SK-N-SH (cell line): ENCODE measurements around the gene TBC1D2. TPM values are rescaled to one million over a fixed set of nuclear protein-coding genes. Genes with fewer than 3 reads are reported as not detected.

Source experiments
- CTCF ChIA-PET: fragments of 300-600, 350-600 bp; formaldehyde crosslinking; extraction: SDS; loops from one replicate; lab custom pipeline; 2021; lab: Yijun Ruan, JAX
- POLR2A ChIA-PET: fragments of 350-600 bp; sonication (Branson Sonifier 250); formaldehyde crosslinking; extraction: SDS; loops from one replicate; lab custom pipeline; 2020; ENCODE audit warnings: antibody characterized with exemption, inconsistent platforms; lab: Yijun Ruan, JAX
- DNase-seq: peaks from one replicate; pipeline ENCODE4 v3.0.0; 2012
- H2AFZ ChIP-seq: fragments of 200-600 bp; sonication (generic); 2 replicates; pipeline ENCODE4 v1.8.1; 2016; ENCODE audit warnings: antibody characterized with exemption, mild to moderate bottlenecking, low read depth
- H3F3A ChIP-seq: fragments of 200-600 bp; sonication (generic); replicated peaks from 2 replicates; pipeline ENCODE3; 2016; ENCODE audit warnings: antibody characterized with exemption, mild to moderate bottlenecking; ENCODE audit not compliant: insufficient read depth
- H3K27ac ChIP-seq, 2 experiments: fragments of 200-500 bp in 1 of 2; fragments of 200-600 bp in 1 of 2; sonication (Bioruptor generic) in 1 of 2; sonication (generic), shearing (Covaris generic) in 1 of 2; 2 replicates each; pipeline versions ENCODE4 v1.5.1 to v1.6.1; 2014 to 2016; ENCODE audit warnings: low read depth in 2 of 2, inconsistent platforms in 1 of 2, low read length in 1 of 2, mild to moderate bottlenecking in 1 of 2, mixed read lengths in 1 of 2
- H3K27me3 ChIP-seq: fragments of 200-600 bp; sonication (generic), shearing (Covaris generic); 2 replicates; pipeline ENCODE4 v1.6.1; 2016; ENCODE audit warnings: mixed run types; ENCODE audit not compliant: insufficient read depth
- H3K36me3 ChIP-seq, 2 experiments: fragments of 200-500 bp in 1 of 2; fragments of 200-600 bp in 1 of 2; sonication (Bioruptor generic) in 1 of 2; sonication (generic) in 1 of 2; replicated peaks in 1 of 2; 2 replicates each; pipeline versions ENCODE3 to v1.5.1; 2014 to 2016; ENCODE audit warnings: low read length in 1 of 2, mild to moderate bottlenecking in 1 of 2; ENCODE audit not compliant: insufficient read depth in 2 of 2, control insufficient read depth in 1 of 2
- H3K4me1 ChIP-seq, 2 experiments: fragments of 200-500 bp in 1 of 2; fragments of 200-600 bp in 1 of 2; sonication (Bioruptor generic) in 1 of 2; sonication (generic), shearing (Covaris generic) in 1 of 2; 2 replicates each; pipeline versions ENCODE4 v1.5.1 to v1.6.1; 2014 to 2016; ENCODE audit warnings: low read depth in 1 of 2, low read length in 1 of 2, mixed run types in 1 of 2; ENCODE audit not compliant: insufficient read depth in 2 of 2, control insufficient read depth in 1 of 2
- H3K4me2 ChIP-seq: fragments of 200-600 bp; sonication (generic), shearing (Covaris generic); 2 replicates; pipeline ENCODE4 v1.6.1; 2017; ENCODE audit warnings: mixed run types
- H3K4me3 ChIP-seq, 2 experiments: fragments of 200-500 bp in 1 of 2; fragments of 200-600 bp in 1 of 2; sonication (Bioruptor generic) in 1 of 2; sonication (generic), shearing (Covaris generic) in 1 of 2; 2 replicates each; pipeline versions ENCODE4 v1.5.1 to v1.8.1; 2014 to 2016; ENCODE audit warnings: low read depth in 2 of 2, inconsistent platforms in 1 of 2, low read length in 1 of 2, mild to moderate bottlenecking in 1 of 2, mixed read lengths in 1 of 2, moderate library complexity in 1 of 2
- H3K79me2 ChIP-seq: fragments of 200-600 bp; sonication (generic); 2 replicates; pipeline ENCODE4 v1.8.1; 2017; ENCODE audit warnings: mild to moderate bottlenecking; ENCODE audit not compliant: insufficient read depth
- H3K9ac ChIP-seq: fragments of 200-600 bp; sonication (generic); 2 replicates; pipeline ENCODE4 v1.6.1; 2017; ENCODE audit warnings: mixed run types
- H3K9me2 ChIP-seq: fragments of 200-600 bp; sonication (generic); 2 replicates; pipeline ENCODE4 v1.6.1; 2017; ENCODE audit warnings: mixed run types
- H3K9me3 ChIP-seq: fragments of 200-600 bp; sonication (generic); 2 replicates; pipeline ENCODE4 v1.6.1; 2017; ENCODE audit warnings: mixed run types, mild to moderate bottlenecking, moderate library complexity
- H4K20me1 ChIP-seq: fragments of 200-600 bp; sonication (generic); 2 replicates; pipeline ENCODE4 v1.6.1; 2017; ENCODE audit warnings: mild to moderate bottlenecking, mixed run types; ENCODE audit not compliant: insufficient read depth
- JUND ChIP-seq: IDR thresholded peaks from 2 replicates; pipeline ENCODE4 v1.4.0; 2012
- MAX ChIP-seq: IDR thresholded peaks from 2 replicates; pipeline ENCODE4 v1.4.0; 2012; ENCODE audit warnings: low read depth
- NFIC ChIP-seq: IDR thresholded peaks from 2 replicates; pipeline ENCODE4 v1.4.0; 2012; ENCODE audit warnings: borderline replicate concordance
- POLR2AphosphoS5 ChIP-seq: IDR thresholded peaks from 2 replicates; pipeline ENCODE4 v1.6.1; 2012; ENCODE audit warnings: low read depth, low read length
- REST ChIP-seq: IDR thresholded peaks from 2 replicates; pipeline ENCODE4 v1.6.1; 2012; ENCODE audit warnings: mild to moderate bottlenecking, low read depth, low read length, moderate library complexity
- RXRA ChIP-seq: IDR thresholded peaks from 2 replicates; pipeline ENCODE4 v1.4.0; 2012; ENCODE audit warnings: low read depth, mild to moderate bottlenecking, borderline replicate concordance
- TAF1 ChIP-seq: IDR thresholded peaks from 2 replicates; pipeline ENCODE4 v1.6.1; 2012; ENCODE audit warnings: low read depth, mild to moderate bottlenecking, low read length, moderate library complexity, borderline replicate concordance
- TEAD4 ChIP-seq: IDR thresholded peaks from 2 replicates; pipeline ENCODE4 v1.4.0; 2012; ENCODE audit warnings: mild to moderate bottlenecking, borderline replicate concordance; ENCODE audit not compliant: insufficient read depth
- USF2 ChIP-seq: fragments of 150-350 bp; IDR thresholded peaks from 2 replicates; pipeline ENCODE4 v1.6.1; 2017; ENCODE audit warnings: antibody characterized with exemption, low read length, low read depth, borderline replicate concordance
- YY1 ChIP-seq: IDR thresholded peaks from 2 replicates; pipeline ENCODE4 v1.4.0; 2012; ENCODE audit warnings: low read depth, mild to moderate bottlenecking
- WGBS: methylation state at CpG from one replicate; pipeline ENCODE4 v1.1.6; 2017; ENCODE audit warnings: low lambda C conversion rate; 5-methylcytosine and 5-hydroxymethylcytosine counted together
- polyA plus RNA-seq, 3 experiments: library from polyadenylated mRNA; depleted of rRNA; stranded (reverse); fragments of >200 nt; gene quantifications; 2 replicates each; pipeline ENCODE4 v1.2.3, GENCODE V29; 2012
- TF ChIP-seq, protein P1 (sequence below): fragments of 150-350 bp; IDR thresholded peaks from 2 replicates; pipeline ENCODE4 v1.6.1; 2016; ENCODE audit warnings: mild to moderate bottlenecking, low read depth, low read length
- TF ChIP-seq, protein P2 (sequence below): IDR thresholded peaks from 2 replicates; pipeline ENCODE4; 2012

TBC1D2 gene
- polyA plus RNA-seq, 1 of the 3 experiments (the other 2 are of a cell fraction), result 5.6 TPM

- Histone ChIP-seq H3K9me3 (no peaks in the 10 kb centered on the region), H3K4me3 (no peak overlapping the region), H3K36me3 (no peaks in the 10 kb centered on the region), H3K4me2 (no peak overlapping the region), H3K9me2 (no peaks in the 10 kb centered on the region), H3F3A (no peaks in the 10 kb centered on the region), H3K9ac (no peak overlapping the region), H3K4me1 (no peaks in the 10 kb centered on the region), H4K20me1 (no peaks in the 10 kb centered on the region), H3K79me2 (no peaks in the 10 kb centered on the region), H2AFZ (no peak overlapping the region), H3K27ac (no peak overlapping the region), H3K27me3 (no peaks in the 10 kb centered on the region)
- 87% methylated on average over 5 of the region's 6 CpGs for WGBS
- DNase-seq, result no peak
- ChIA-PET POLR2A (no interaction called here), CTCF (interaction anchor here (1.0 to 1.4 kb wide), 4 partner anchors 12 to 126 kb away, joined by 3 read pairs; no protein-coding TSS in a partner anchor)
- TF ChIP-seq MAX (no peak), REST (no peak)
Measured at GRCh38 chr9:98201102-98201501, 54.3 kb downstream of the TBC1D2 start.

- no peaks in the 10 kb centered on the region for H3K36me3 ChIP-seq
- no peaks in the 10 kb centered on the region for H3K9me3 ChIP-seq
- no peak for TF ChIP-seq POLR2AphosphoS5
- no peak for TF ChIP-seq TAF1
- TF ChIP-seq, protein P1, sequence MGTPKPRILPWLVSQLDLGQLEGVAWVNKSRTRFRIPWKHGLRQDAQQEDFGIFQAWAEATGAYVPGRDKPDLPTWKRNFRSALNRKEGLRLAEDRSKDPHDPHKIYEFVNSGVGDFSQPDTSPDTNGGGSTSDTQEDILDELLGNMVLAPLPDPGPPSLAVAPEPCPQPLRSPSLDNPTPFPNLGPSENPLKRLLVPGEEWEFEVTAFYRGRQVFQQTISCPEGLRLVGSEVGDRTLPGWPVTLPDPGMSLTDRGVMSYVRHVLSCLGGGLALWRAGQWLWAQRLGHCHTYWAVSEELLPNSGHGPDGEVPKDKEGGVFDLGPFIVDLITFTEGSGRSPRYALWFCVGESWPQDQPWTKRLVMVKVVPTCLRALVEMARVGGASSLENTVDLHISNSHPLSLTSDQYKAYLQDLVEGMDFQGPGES, result no peak
- TF ChIP-seq USF2, result no peak
- TF ChIP-seq, protein P2, sequence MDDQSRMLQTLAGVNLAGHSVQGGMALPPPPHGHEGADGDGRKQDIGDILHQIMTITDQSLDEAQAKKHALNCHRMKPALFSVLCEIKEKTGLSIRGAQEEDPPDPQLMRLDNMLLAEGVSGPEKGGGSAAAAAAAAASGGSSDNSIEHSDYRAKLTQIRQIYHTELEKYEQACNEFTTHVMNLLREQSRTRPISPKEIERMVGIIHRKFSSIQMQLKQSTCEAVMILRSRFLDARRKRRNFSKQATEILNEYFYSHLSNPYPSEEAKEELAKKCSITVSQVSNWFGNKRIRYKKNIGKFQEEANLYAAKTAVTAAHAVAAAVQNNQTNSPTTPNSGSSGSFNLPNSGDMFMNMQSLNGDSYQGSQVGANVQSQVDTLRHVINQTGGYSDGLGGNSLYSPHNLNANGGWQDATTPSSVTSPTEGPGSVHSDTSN, result no peak
- no peak for TF ChIP-seq NFIC
- TF ChIP-seq TEAD4, result no peak
- TF ChIP-seq JUND, result no peak
- TF ChIP-seq YY1, result no peak
- no peak for TF ChIP-seq MAX
- TF ChIP-seq RXRA, result no peak
- H3K4me3 ChIP-seq, result no peak overlapping the region
- no peak overlapping the region for H3K9ac ChIP-seq
- ChIA-PET POLR2A (no interaction called here), CTCF (interaction anchor here (0.5 to 0.7 kb wide), 2 partner anchors 9 to 39 kb away, joined by 3 to 4 read pairs; no protein-coding TSS in a partner anchor)
- no peaks in the 10 kb centered on the region for H3K79me2 ChIP-seq
- H3K9me2 ChIP-seq, result no peaks in the 10 kb centered on the region
- no peak overlapping the region for H2AFZ ChIP-seq
- WGBS, result 90% methylated on average over 18 of the region's 20 CpGs
- no peak for DNase-seq
- no peaks in the 10 kb centered on the region for H4K20me1 ChIP-seq
- no peak overlapping the region for H3K4me2 ChIP-seq
- no peak overlapping the region for H3K27ac ChIP-seq
- no peaks in the 10 kb centered on the region for H3F3A ChIP-seq
- no peaks in the 10 kb centered on the region for H3K4me1 ChIP-seq
- no peaks in the 10 kb centered on the region for H3K27me3 ChIP-seq
Measured at GRCh38 chr9:98199388-98200033, 55.9 kb downstream of the TBC1D2 start.
